ENCODE results near the gene KRTAP7-1. TPM values are rescaled to one million over a fixed set of nuclear protein-coding genes. Genes with fewer than 3 reads are reported as not detected.

The KRTAP7-1 gene
- total and polyA plus RNA-seq, 2 experiments from 2014 or later = not detected

- Histone ChIP-seq H3K4me1 (ENCODE audit: low read depth) (no peaks in the 10 kb centered on the region), H3K27me3 (no peaks in the 10 kb centered on the region), H3K27ac (no peak overlapping the region), H3K9me3 (ENCODE audit: low read depth) (no peaks in the 10 kb centered on the region), H3K36me3 (no peaks in the 10 kb centered on the region), H3K4me3 (no peak overlapping the region)
- DNase-seq (ENCODE audit: low read depth in 1 of 2, low spot score in 1 of 2) = no peak
- no peak for TF ChIP-seq CTCF (IDR thresholded peaks at IDR 0.05; ENCODE audit: low read depth, low read length)
Observed at GRCh38 chr21:30793581-30794314, 35.8 kb downstream of the KRTAP7-1 start.

DNA sequence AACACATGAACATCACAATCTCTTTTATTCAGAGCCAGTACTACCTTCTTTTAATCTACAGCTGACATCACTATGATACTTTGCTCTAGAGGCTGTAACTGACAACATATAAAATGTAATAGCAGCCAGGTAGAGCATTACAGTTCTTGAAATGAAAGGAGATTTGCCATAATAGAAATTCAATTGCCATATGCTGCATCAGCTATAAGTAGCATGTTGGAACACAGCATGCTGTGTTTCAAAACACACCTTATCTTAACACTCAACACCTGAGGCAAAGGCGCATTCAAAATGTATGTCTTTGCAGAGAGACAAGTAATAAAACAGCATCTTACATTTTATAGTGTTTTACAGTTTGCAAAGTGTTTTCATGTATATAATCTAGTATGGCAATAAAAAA, 50.3 kb downstream of the KRTAP7-1 start:
- Histone ChIP-seq H3K27me3 (no peaks in the 10 kb centered on the region), H3K36me3 (no peaks in the 10 kb centered on the region), H3K9me3 (ENCODE audit: low read depth) (no peaks in the 10 kb centered on the region), H3K4me3 (no peak overlapping the region), H3K4me1 (ENCODE audit: low read depth) (no peaks in the 10 kb centered on the region), H3K27ac (no peak overlapping the region)
- TF ChIP-seq CTCF (IDR thresholded peaks at IDR 0.05; ENCODE audit: low read depth, low read length) = no peak
- no peak for DNase-seq (ENCODE audit: low read depth in 1 of 2, low spot score in 1 of 2)

Other genes with a start within 250 kb of the KRTAP7-1 start
- not detected in 2 replicates for gene KRTAP22-2, start 239.4 kb downstream of the KRTAP7-1 start, total RNA-seq
- not detected in 2 replicates for gene KRTAP22-2, start 239.4 kb downstream of the KRTAP7-1 start, polyA plus RNA-seq
- gene KRTAP6-3, start 237.3 kb downstream of the KRTAP7-1 start, total RNA-seq = not detected in 2 replicates
- gene KRTAP6-3, start 237.3 kb downstream of the KRTAP7-1 start, polyA plus RNA-seq = not detected in 2 replicates
- not detected in 2 replicates for gene KRTAP6-2, start 230.9 kb downstream of the KRTAP7-1 start, total RNA-seq
- gene KRTAP6-2, start 230.9 kb downstream of the KRTAP7-1 start, polyA plus RNA-seq = not detected in 2 replicates
- gene KRTAP22-1, start 228.7 kb downstream of the KRTAP7-1 start, total RNA-seq = not detected in 2 replicates
- not detected in 2 replicates for gene KRTAP22-1, start 228.7 kb downstream of the KRTAP7-1 start, polyA plus RNA-seq
- not detected in 2 replicates for gene KRTAP6-1, start 215.8 kb downstream of the KRTAP7-1 start, total RNA-seq
- gene KRTAP6-1, start 215.8 kb downstream of the KRTAP7-1 start, polyA plus RNA-seq = not detected in 2 replicates
- gene KRTAP20-1, start 213.3 kb downstream of the KRTAP7-1 start, total RNA-seq = not detected in 2 replicates
- gene KRTAP20-1, start 213.3 kb downstream of the KRTAP7-1 start, polyA plus RNA-seq = not detected in 2 replicates
- not detected in 2 replicates for gene KRTAP20-4, start 209.1 kb downstream of the KRTAP7-1 start, total RNA-seq
- gene KRTAP20-4, start 209.1 kb downstream of the KRTAP7-1 start, polyA plus RNA-seq = not detected in 2 replicates
- not detected in 2 replicates for gene KRTAP20-2, start 194.6 kb downstream of the KRTAP7-1 start, total RNA-seq
- gene KRTAP20-2, start 194.6 kb downstream of the KRTAP7-1 start, polyA plus RNA-seq = not detected in 2 replicates
- gene KRTAP20-3, start 186.9 kb downstream of the KRTAP7-1 start, total RNA-seq = not detected in 2 replicates
- not detected in 2 replicates for gene KRTAP20-3, start 186.9 kb downstream of the KRTAP7-1 start, polyA plus RNA-seq
- gene KRTAP21-3, start 111.0 kb downstream of the KRTAP7-1 start, total RNA-seq = not detected in 2 replicates
- gene KRTAP21-3, start 111.0 kb downstream of the KRTAP7-1 start, polyA plus RNA-seq = not detected in 2 replicates
- gene KRTAP21-2, start 82.5 kb downstream of the KRTAP7-1 start, total RNA-seq = not detected in 2 replicates
- gene KRTAP21-2, start 82.5 kb downstream of the KRTAP7-1 start, polyA plus RNA-seq = not detected in 2 replicates
- not detected in 2 replicates for gene KRTAP21-1, start 74.3 kb downstream of the KRTAP7-1 start, total RNA-seq
- not detected in 2 replicates for gene KRTAP21-1, start 74.3 kb downstream of the KRTAP7-1 start, polyA plus RNA-seq
- not detected in 2 replicates for gene KRTAP8-1, start 16.5 kb downstream of the KRTAP7-1 start, total RNA-seq
- not detected in 2 replicates for gene KRTAP8-1, start 16.5 kb downstream of the KRTAP7-1 start, polyA plus RNA-seq
- gene KRTAP11-1, start 51.8 kb upstream of the KRTAP7-1 start, total RNA-seq = not detected in 2 replicates
- not detected in 2 replicates for gene KRTAP11-1, start 51.8 kb upstream of the KRTAP7-1 start, polyA plus RNA-seq
- not detected in 2 replicates for gene KRTAP19-8, start 208.7 kb upstream of the KRTAP7-1 start, total RNA-seq
- gene KRTAP19-8, start 208.7 kb upstream of the KRTAP7-1 start, polyA plus RNA-seq = not detected in 2 replicates

All from cardiac muscle cell (in vitro differentiated cells and primary cell).